ENCODE results near the gene IFNA7. TPM values are rescaled to one million over a fixed set of nuclear protein-coding genes. Genes with fewer than 3 reads are reported as not detected.

Gene IFNA7
- total and polyA plus RNA-seq, 2 experiments from 2014 or later = not detected

- H3K9me2 ChIP-seq (ENCODE audit: insufficient read depth) = no peaks in the 10 kb centered on the region
- no peaks in the 10 kb centered on the region for H3F3A ChIP-seq (replicated peaks; ENCODE audit: low read depth)
- DNase-seq (ENCODE audit: low spot score) (peak; percentile 71), ATAC-seq (peak; percentile 96)
- H3K27me3 Mint-ChIP-seq (ENCODE audit: insufficient read depth, low read depth, poor library complexity) = no peaks in the 10 kb centered on the region
- H3K9me3 Mint-ChIP-seq = no peaks in the 10 kb centered on the region
- H3K4me2 ChIP-seq = no peak overlapping the region
- H3K4me3 ChIP-seq = no peak overlapping the region
- H4K20me1 ChIP-seq (replicated peaks; ENCODE audit: insufficient read depth) = no peaks in the 10 kb centered on the region
- H2AFZ ChIP-seq = peak overlapping the region; percentile 79
- peak overlapping the region; percentile 73; the same call in 1 of the 2 replicates for H3K27ac Mint-ChIP-seq
- no peaks in the 10 kb centered on the region for H3K4me1 ChIP-seq (ENCODE audit: insufficient read depth)
- no peak overlapping the region for H3K4me3 Mint-ChIP-seq
- TF ChIP-seq CTCF (conservative IDR thresholded peaks at IDR 0.05; ENCODE audit: low read depth in 2 of 2) (peak; percentile 55 to 67), POLR2AphosphoS5 (IDR thresholded peaks at IDR 0.05; ENCODE audit: low read depth) (no peak)
- no peaks in the 10 kb centered on the region for H3K27me3 ChIP-seq (ENCODE audit: insufficient read depth)
- no peaks in the 10 kb centered on the region for H3K36me3 ChIP-seq (ENCODE audit: insufficient read depth)
- no peak overlapping the region for H3K27ac ChIP-seq (ENCODE audit: low read depth)
- no peaks in the 10 kb centered on the region for H3K36me3 Mint-ChIP-seq (ENCODE audit: low read depth)
- no peaks in the 10 kb centered on the region for H3K79me2 ChIP-seq (replicated peaks; ENCODE audit: insufficient read depth)
- peaks cover 6% of the 10 kb centered on the region; the same call in 2 of the 3 replicates for H3K4me1 Mint-ChIP-seq
Observed at GRCh38 chr9:21154018-21154608, 47.9 kb downstream of the IFNA7 start.

GRCh38 chr9:21153336-21154017, 48.5 kb downstream of the IFNA7 start:
- Mint-ChIP-seq H3K27ac (no peak overlapping the region), H3K27me3 (ENCODE audit: insufficient read depth, low read depth, poor library complexity) (no peaks in the 10 kb centered on the region), H3K9me3 (no peaks in the 10 kb centered on the region), H3K36me3 (ENCODE audit: low read depth) (no peaks in the 10 kb centered on the region), H3K4me3 (no peak overlapping the region), H3K4me1 (peaks cover 6% of the 10 kb centered on the region; the same call in 2 of the 3 replicates)
- Histone ChIP-seq H3K4me1 (ENCODE audit: insufficient read depth) (no peaks in the 10 kb centered on the region), H4K20me1 (replicated peaks; ENCODE audit: insufficient read depth) (no peaks in the 10 kb centered on the region), H2AFZ (peak overlapping the region; percentile 79), H3K27ac (ENCODE audit: low read depth) (no peak overlapping the region), H3K4me2 (no peak overlapping the region), H3F3A (replicated peaks; ENCODE audit: low read depth) (no peaks in the 10 kb centered on the region), H3K27me3 (ENCODE audit: insufficient read depth) (no peaks in the 10 kb centered on the region), H3K9me2 (ENCODE audit: insufficient read depth) (no peaks in the 10 kb centered on the region), H3K4me3 (no peak overlapping the region), H3K36me3 (ENCODE audit: insufficient read depth) (no peaks in the 10 kb centered on the region), H3K79me2 (replicated peaks; ENCODE audit: insufficient read depth) (no peaks in the 10 kb centered on the region)
- ATAC-seq = peak; percentile 92
- no peak for DNase-seq (ENCODE audit: low spot score)
- TF ChIP-seq ZNF331 (CRISPR knock-in tag; IDR thresholded peaks at IDR 0.05; ENCODE audit: low read depth) (no peak), CREB1 (CRISPR knock-in tag; IDR thresholded peaks at IDR 0.05; ENCODE audit: low read depth) (no peak), ZNF462 (CRISPR knock-in tag; IDR thresholded peaks at IDR 0.05) (no peak), STAT1 (IDR thresholded peaks at IDR 0.05; ENCODE audit: unreplicated experiment) (no peak), EZH2 (IDR thresholded peaks at IDR 0.05; ENCODE audit: low read depth, unreplicated experiment) (no peak), ETS1 (IDR thresholded peaks at IDR 0.05) (no peak)
